ENCODE measurements around the gene RPTOR.

The RPTOR gene

GRCh38 chr17:80893604-80894438 lies 349.2 kb downstream of the RPTOR start:
- Histone ChIP-seq H3K9me3 (ENCODE audit: control insufficient read depth, insufficient read depth, low read length) (no peaks in the 10 kb centered on the region), H3K27ac (ENCODE audit: low read length) (no peak overlapping the region), H3K36me3 (ENCODE audit: control insufficient read depth, insufficient read depth, low read length) (peaks cover 8% of the 10 kb centered on the region; the same call in 1 of the 2 replicates), H3K27me3 (ENCODE audit: control insufficient read depth, insufficient read depth, low read length) (no peaks in the 10 kb centered on the region), H3K4me3 (ENCODE audit: low read length) (no peak overlapping the region), H3K4me1 (ENCODE audit: control insufficient read depth, insufficient read depth, low read length) (no peaks in the 10 kb centered on the region)
- no peak for DNase-seq (ENCODE audit: low read depth, low spot score)
- WGBS (ENCODE audit: insufficient coverage, insufficient read length), result no CpG with 5 or more reads among the region's 34 CpGs

GRCh38 chr17:80894439-80894721 lies 349.7 kb downstream of the RPTOR start:
- Histone ChIP-seq H3K27me3 (ENCODE audit: control insufficient read depth, insufficient read depth, low read length) (no peaks in the 10 kb centered on the region), H3K36me3 (ENCODE audit: control insufficient read depth, insufficient read depth, low read length) (peaks cover 8% of the 10 kb centered on the region; the same call in 1 of the 2 replicates), H3K4me3 (ENCODE audit: low read length) (no peak overlapping the region), H3K9me3 (ENCODE audit: control insufficient read depth, insufficient read depth, low read length) (no peaks in the 10 kb centered on the region), H3K4me1 (ENCODE audit: control insufficient read depth, insufficient read depth, low read length) (no peaks in the 10 kb centered on the region), H3K27ac (ENCODE audit: low read length) (no peak overlapping the region)
- DNase-seq (ENCODE audit: low read depth, low spot score), result no peak
- no CpG with 5 or more reads among the region's 4 CpGs for WGBS (ENCODE audit: insufficient coverage, insufficient read length)

DNA sequence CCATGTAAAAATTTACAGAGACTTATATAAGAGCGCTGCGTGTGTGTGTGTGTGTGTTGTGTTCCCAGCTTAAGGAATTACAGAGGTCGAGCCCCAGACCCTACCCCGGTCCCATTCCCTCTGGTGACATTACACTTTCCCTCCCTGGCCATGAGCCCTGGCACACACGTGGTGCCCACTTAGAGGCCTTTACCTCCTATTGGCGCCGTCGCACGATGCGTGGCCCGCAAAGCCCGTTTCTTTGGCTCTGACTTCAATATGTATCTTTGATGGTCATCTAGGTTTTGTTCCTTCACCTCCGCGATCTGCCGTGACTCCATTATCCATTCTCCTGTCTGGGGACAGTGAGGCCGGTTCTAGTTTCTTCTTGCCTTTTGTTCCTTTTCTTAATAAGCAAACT lies 350.1 kb downstream of the RPTOR start:
- no CpG with 5 or more reads among the region's 16 CpGs for WGBS (ENCODE audit: insufficient coverage, insufficient read length)
- no peak for DNase-seq (ENCODE audit: low read depth, low spot score)
- no peak overlapping the region for H3K27ac ChIP-seq (ENCODE audit: low read length)
- H3K36me3 ChIP-seq (ENCODE audit: control insufficient read depth, insufficient read depth, low read length), result peaks cover 8% of the 10 kb centered on the region; the same call in 1 of the 2 replicates
- H3K9me3 ChIP-seq (ENCODE audit: control insufficient read depth, insufficient read depth, low read length), result no peaks in the 10 kb centered on the region
- no peaks in the 10 kb centered on the region for H3K27me3 ChIP-seq (ENCODE audit: control insufficient read depth, insufficient read depth, low read length)
- no peak overlapping the region for H3K4me3 ChIP-seq (ENCODE audit: low read length)
- 0 out of 2 replicates have a peak, but pooled peaks cover 1% of the 10 kb centered on the region for H3K4me1 ChIP-seq (ENCODE audit: control insufficient read depth, insufficient read depth, low read length)

DNA sequence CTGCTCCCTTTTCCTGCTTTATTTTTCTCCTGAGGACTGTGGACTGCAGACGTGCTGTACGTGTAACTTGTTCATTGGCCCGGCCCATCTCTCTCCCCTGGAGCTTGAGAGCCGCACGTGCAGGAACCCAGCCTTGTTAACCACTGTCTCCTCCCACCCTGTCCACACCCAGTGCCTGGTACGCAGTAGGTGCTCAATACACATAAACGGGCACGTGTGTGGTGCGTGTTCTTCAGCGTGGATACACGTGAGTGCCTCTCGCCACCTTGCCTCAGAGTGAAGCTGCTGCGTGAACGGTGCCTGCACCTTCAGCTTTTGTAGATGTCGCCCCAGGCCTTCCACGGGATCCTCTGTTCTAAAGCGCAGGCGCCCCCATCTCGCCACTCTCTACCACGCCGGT lies 350.7 kb downstream of the RPTOR start:
- Histone ChIP-seq H3K4me1 (ENCODE audit: control insufficient read depth, insufficient read depth, low read length) (0 out of 2 replicates have a peak, but pooled peaks cover 1% of the 10 kb centered on the region), H3K36me3 (ENCODE audit: control insufficient read depth, insufficient read depth, low read length) (peaks cover 8% of the 10 kb centered on the region; the same call in 1 of the 2 replicates), H3K27ac (ENCODE audit: low read length) (no peak overlapping the region), H3K9me3 (ENCODE audit: control insufficient read depth, insufficient read depth, low read length) (no peaks in the 10 kb centered on the region), H3K4me3 (ENCODE audit: low read length) (no peak overlapping the region), H3K27me3 (ENCODE audit: control insufficient read depth, insufficient read depth, low read length) (no peaks in the 10 kb centered on the region)
- WGBS (ENCODE audit: insufficient coverage, insufficient read length), result no CpG with 5 or more reads among the region's 21 CpGs
- no peak for DNase-seq (ENCODE audit: low read depth, low spot score)

DNA sequence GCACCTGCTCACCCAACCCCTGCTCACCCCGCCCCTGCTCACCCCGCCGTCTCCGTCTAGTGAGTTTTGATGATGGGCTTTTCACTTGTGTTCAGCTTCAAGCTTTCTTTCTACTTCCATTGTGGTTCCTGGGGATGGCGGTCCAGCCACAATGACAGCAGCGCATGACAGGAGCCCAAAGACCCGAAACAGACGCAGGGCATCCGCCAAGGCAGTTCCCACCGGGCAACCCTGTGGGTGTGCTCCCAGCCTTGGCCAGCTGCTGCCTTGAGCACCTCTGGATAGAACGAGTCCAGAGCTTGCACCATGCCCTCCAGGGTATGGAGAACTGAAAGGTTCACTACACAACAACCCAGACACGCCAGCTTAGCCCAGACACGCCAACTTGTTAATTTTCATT lies 354.1 kb downstream of the RPTOR start:
- no peaks in the 10 kb centered on the region for H3K27me3 ChIP-seq (ENCODE audit: control insufficient read depth, insufficient read depth, low read length)
- 0 out of 2 replicates have a peak, but pooled peaks cover 1% of the 10 kb centered on the region for H3K4me1 ChIP-seq (ENCODE audit: control insufficient read depth, insufficient read depth, low read length)
- DNase-seq (ENCODE audit: low read depth, low spot score), result no peak
- no peaks in the 10 kb centered on the region for H3K9me3 ChIP-seq (ENCODE audit: control insufficient read depth, insufficient read depth, low read length)
- no CpG with 5 or more reads among the region's 13 CpGs for WGBS (ENCODE audit: insufficient coverage, insufficient read length)
- no peak overlapping the region for H3K27ac ChIP-seq (ENCODE audit: low read length)
- H3K4me3 ChIP-seq (ENCODE audit: low read length), result no peak overlapping the region
- 0 out of 2 replicates have a peak, but pooled peaks cover 6% of the 10 kb centered on the region for H3K36me3 ChIP-seq (ENCODE audit: control insufficient read depth, insufficient read depth, low read length)

GRCh38 chr17:80899402-80900268 lies 355.0 kb downstream of the RPTOR start:
- Histone ChIP-seq H3K27me3 (ENCODE audit: control insufficient read depth, insufficient read depth, low read length) (no peaks in the 10 kb centered on the region), H3K4me1 (ENCODE audit: control insufficient read depth, insufficient read depth, low read length) (0 out of 2 replicates have a peak, but pooled peaks cover 1% of the 10 kb centered on the region), H3K27ac (ENCODE audit: low read length) (no peak overlapping the region), H3K9me3 (ENCODE audit: control insufficient read depth, insufficient read depth, low read length) (no peaks in the 10 kb centered on the region), H3K4me3 (ENCODE audit: low read length) (no peak overlapping the region), H3K36me3 (ENCODE audit: control insufficient read depth, insufficient read depth, low read length) (0 out of 2 replicates have a peak, but pooled peaks cover 4% of the 10 kb centered on the region)
- WGBS (ENCODE audit: insufficient coverage, insufficient read length), result no CpG with 5 or more reads among the region's 22 CpGs
- peak; percentile 41 for DNase-seq (ENCODE audit: low read depth, low spot score)

- H3K4me1 ChIP-seq (ENCODE audit: control insufficient read depth, insufficient read depth, low read length), result 0 out of 2 replicates have a peak, but pooled peaks cover 1% of the 10 kb centered on the region
- H3K9me3 ChIP-seq (ENCODE audit: control insufficient read depth, insufficient read depth, low read length), result no peaks in the 10 kb centered on the region
- H3K36me3 ChIP-seq (ENCODE audit: control insufficient read depth, insufficient read depth, low read length), result 0 out of 2 replicates have a peak, but pooled peaks cover 4% of the 10 kb centered on the region
- no CpG with 5 or more reads among the region's 4 CpGs for WGBS (ENCODE audit: insufficient coverage, insufficient read length)
- DNase-seq (ENCODE audit: low read depth, low spot score), result no peak
- no peak overlapping the region for H3K27ac ChIP-seq (ENCODE audit: low read length)
- no peak overlapping the region for H3K4me3 ChIP-seq (ENCODE audit: low read length)
- H3K27me3 ChIP-seq (ENCODE audit: control insufficient read depth, insufficient read depth, low read length), result no peaks in the 10 kb centered on the region
Observed at GRCh38 chr17:80901319-80901718, 356.7 kb downstream of the RPTOR start.

DNA sequence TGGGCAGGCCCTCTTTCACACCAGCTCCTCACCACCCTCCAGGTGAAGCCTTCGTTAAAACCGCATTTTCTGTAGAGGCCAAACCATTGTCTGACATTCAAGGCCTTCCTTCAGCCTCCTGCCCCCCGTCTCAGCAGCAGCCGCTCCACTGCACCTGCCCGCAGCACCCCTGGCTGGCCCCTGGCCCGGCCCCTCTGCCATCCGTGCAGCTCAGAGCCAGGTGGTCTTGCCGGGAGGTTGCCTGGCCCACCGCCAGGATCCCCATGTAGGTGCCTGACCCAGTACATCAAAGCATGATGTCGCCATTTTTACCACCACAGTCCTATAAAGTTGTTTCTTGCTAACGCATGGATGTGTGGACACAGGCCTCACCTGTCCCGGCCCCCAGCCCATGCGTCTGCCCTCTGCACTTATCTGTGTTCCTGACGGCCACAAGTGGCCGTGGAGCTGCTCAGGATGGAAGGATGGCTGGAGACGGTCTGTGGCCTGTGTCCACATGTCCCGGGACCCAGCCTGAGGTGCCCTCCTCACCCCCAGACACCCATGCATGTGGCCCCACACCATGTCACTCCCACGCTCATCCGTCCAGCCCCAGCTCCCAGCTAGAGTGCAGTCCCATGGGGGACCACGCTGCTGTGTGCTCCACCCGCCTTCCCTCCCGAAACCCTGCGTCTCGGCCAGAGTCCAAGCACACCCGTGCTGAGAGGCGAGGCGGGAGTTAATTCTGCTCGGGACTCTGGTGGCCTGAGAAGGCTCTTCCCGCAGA lies 357.7 kb downstream of the RPTOR start:
- no peaks in the 10 kb centered on the region for H3K27me3 ChIP-seq (ENCODE audit: control insufficient read depth, insufficient read depth, low read length)
- H3K9me3 ChIP-seq (ENCODE audit: control insufficient read depth, insufficient read depth, low read length), result no peaks in the 10 kb centered on the region
- WGBS (ENCODE audit: insufficient coverage, insufficient read length), result no CpG with 5 or more reads among the region's 29 CpGs
- H3K4me1 ChIP-seq (ENCODE audit: control insufficient read depth, insufficient read depth, low read length), result 0 out of 2 replicates have a peak, but pooled peaks cover 1% of the 10 kb centered on the region
- H3K4me3 ChIP-seq (ENCODE audit: low read length), result no peak overlapping the region
- no peak overlapping the region for H3K27ac ChIP-seq (ENCODE audit: low read length)
- DNase-seq (ENCODE audit: low read depth, low spot score), result no peak
- H3K36me3 ChIP-seq (ENCODE audit: control insufficient read depth, insufficient read depth, low read length), result 0 out of 2 replicates have a peak, but pooled peaks cover 4% of the 10 kb centered on the region

GRCh38 chr17:80902963-80903611 lies 358.4 kb downstream of the RPTOR start:
- Histone ChIP-seq H3K36me3 (ENCODE audit: control insufficient read depth, insufficient read depth, low read length) (0 out of 2 replicates have a peak, but pooled peaks cover 4% of the 10 kb centered on the region), H3K4me3 (ENCODE audit: low read length) (no peak overlapping the region), H3K27ac (ENCODE audit: low read length) (no peak overlapping the region), H3K27me3 (ENCODE audit: control insufficient read depth, insufficient read depth, low read length) (no peaks in the 10 kb centered on the region), H3K4me1 (ENCODE audit: control insufficient read depth, insufficient read depth, low read length) (0 out of 2 replicates have a peak, but pooled peaks cover 1% of the 10 kb centered on the region), H3K9me3 (ENCODE audit: control insufficient read depth, insufficient read depth, low read length) (no peaks in the 10 kb centered on the region)
- no peak for DNase-seq (ENCODE audit: low read depth, low spot score)
- no CpG with 5 or more reads among the region's 29 CpGs for WGBS (ENCODE audit: insufficient coverage, insufficient read length)
